ENCODE measurements around the gene CHST9. TPM values are rescaled to one million over a fixed set of nuclear protein-coding genes. Genes with fewer than 3 reads are reported as not detected.

Gene CHST9
- total RNA-seq, 6 experiments from 2014 or later, result 3.8 to 24.2 (median 9.8) TPM

DNA sequence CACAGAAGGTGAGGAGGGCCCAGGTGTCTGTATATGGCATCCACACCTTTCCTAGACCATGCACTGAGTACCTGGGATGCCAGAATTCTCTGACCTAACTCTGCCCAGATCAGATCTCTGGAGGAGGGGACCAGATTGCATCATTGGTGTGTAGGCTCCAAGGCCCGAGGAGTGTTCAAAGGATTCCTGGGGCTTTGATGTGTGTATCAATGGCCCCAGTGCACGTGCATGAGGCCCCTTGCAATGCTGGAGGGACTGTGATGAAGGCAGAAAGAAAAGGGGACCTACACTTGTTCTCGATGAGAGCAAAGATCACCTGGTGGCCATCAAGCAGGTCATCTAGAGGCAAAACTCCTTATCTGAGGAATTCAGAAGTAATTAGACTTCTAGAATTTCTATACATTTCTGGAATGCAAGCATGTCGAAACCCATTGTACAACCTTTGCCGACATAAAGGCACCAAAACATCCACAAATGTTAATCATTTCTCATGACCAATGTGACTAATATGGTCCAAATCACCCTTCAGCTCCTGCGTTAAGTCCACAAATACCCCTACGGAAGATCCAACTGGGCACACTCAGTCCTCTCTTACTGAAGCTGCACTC is 123.5 kb downstream of the CHST9 start:
- Histone ChIP-seq H3K4me3 (no peak overlapping the region), H3K27ac (no peak overlapping the region), H3K9me3 (no peaks in the 10 kb centered on the region), H3K4me1 (peaks cover 0 to 14% (median 4%) of the 10 kb centered on the region in 4 donors), H3K36me3 (no peaks in the 10 kb centered on the region), H3K27me3 (no peaks in the 10 kb centered on the region)
- 90% methylated on average over 4 of the region's 7 CpGs for WGBS (ENCODE audit: insufficient coverage, low coverage, low lambda C conversion rate, missing lambda C conversion rate)
- DNase-seq, result no peak
- no peak for ATAC-seq
- intact Hi-C loops (cut with DNase I), result no loop called here
- no peak for TF ChIP-seq POLR2A (IDR thresholded peaks at IDR 0.05)
- TF ChIP-seq CTCF (IDR thresholded peaks at IDR 0.05), result no peak

- H3K36me3 ChIP-seq, result no peaks in the 10 kb centered on the region
- ATAC-seq (peak; percentile 96 to 98 (median 96)), DNase-seq (peak in 1 of 3 donors; percentile 59)
- peaks cover 0 to 17% (median 4%) of the 10 kb centered on the region in 4 donors for H3K4me1 ChIP-seq
- H3K9me3 ChIP-seq, result no peaks in the 10 kb centered on the region
- peak overlapping the region in 1 of 3 donors; percentile 42 for H3K4me3 ChIP-seq
- intact Hi-C loops (cut with DNase I), result no loop called here
- H3K27ac ChIP-seq, result peak overlapping the region; percentile 39 to 88 (median 70)
- WGBS (ENCODE audit: insufficient coverage, low coverage, low lambda C conversion rate, missing lambda C conversion rate), result 17% methylated on average over 11 of the region's 11 CpGs
- TF ChIP-seq CTCF (IDR thresholded peaks at IDR 0.05) (no peak), POLR2A (IDR thresholded peaks at IDR 0.05) (no peak)
- H3K27me3 ChIP-seq, result no peaks in the 10 kb centered on the region
Observed at GRCh38 chr18:27057519-27058234, 127.4 kb downstream of the CHST9 start.

DNA sequence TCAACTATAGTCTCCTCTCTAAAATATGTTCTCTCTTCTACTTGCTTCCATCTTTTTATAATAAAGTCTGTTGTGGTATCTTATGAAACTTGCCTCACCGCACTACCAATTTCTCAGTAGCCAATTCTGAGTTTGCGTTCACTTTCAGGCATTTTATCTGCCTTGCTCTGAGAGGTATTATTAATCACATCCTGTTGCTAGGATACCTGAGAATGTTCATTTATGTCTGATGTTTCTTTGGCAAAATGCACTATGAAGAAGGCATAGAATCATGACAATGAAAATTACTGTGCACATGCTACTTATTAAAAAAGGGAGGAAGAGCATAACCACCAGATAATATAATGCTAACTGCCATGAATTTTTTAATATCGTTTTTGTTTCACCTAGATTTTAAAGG is 130.2 kb downstream of the CHST9 start:
- no peak for TF ChIP-seq CTCF (IDR thresholded peaks at IDR 0.05)
- TF ChIP-seq POLR2A (IDR thresholded peaks at IDR 0.05), result no peak
- intact Hi-C loops (cut with DNase I), result no loop called here

DNA sequence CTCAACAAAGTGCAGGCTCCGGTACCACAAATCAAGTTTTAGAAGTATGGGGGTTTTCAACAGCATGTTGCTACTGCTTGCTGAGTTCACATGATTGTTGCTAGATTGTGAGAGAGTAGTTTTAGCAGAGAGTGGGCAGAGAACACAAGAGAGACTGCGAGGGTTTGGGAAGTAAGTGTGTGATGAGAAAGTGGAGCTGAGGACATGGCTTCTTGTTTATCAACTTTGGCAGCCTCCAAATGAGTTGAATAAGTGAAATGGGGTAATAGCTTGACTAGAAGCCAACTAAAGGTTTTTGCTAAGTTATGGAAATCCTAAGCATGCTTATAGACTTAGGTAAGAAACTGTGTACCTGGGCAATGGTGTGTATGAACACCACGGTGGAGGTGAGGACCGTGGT is 135.1 kb downstream of the CHST9 start:
- ATAC-seq (no peak), DNase-seq (no peak)
- Histone ChIP-seq H3K9me3 (no peaks in the 10 kb centered on the region), H3K27ac (no peak overlapping the region), H3K36me3 (no peaks in the 10 kb centered on the region), H3K27me3 (no peaks in the 10 kb centered on the region), H3K4me3 (no peak overlapping the region), H3K4me1 (no peaks in the 10 kb centered on the region)
- intact Hi-C loops (cut with DNase I), result no loop called here
- WGBS (ENCODE audit: insufficient coverage, low coverage, low lambda C conversion rate, missing lambda C conversion rate), result 81% methylated on average over 4 of the region's 4 CpGs
- TF ChIP-seq CTCF (IDR thresholded peaks at IDR 0.05) (no peak), POLR2A (IDR thresholded peaks at IDR 0.05) (no peak)

More for the DNA sequence above, 130.2 kb downstream of the CHST9 start:
- H3K9me3 ChIP-seq, result no peaks in the 10 kb centered on the region
- WGBS (ENCODE audit: insufficient coverage, low coverage, low lambda C conversion rate, missing lambda C conversion rate), result 81% methylated on average over 3 of the region's 3 CpGs
- no peak for DNase-seq
- no peak overlapping the region for H3K4me3 ChIP-seq
- no peak for ATAC-seq
- no peaks in the 10 kb centered on the region for H3K27me3 ChIP-seq
- H3K27ac ChIP-seq, result no peak overlapping the region
- peaks cover 0 to 17% (median 4%) of the 10 kb centered on the region in 4 donors for H3K4me1 ChIP-seq
- H3K36me3 ChIP-seq, result no peaks in the 10 kb centered on the region
